ENCODE measurements around the gene HLCS.

DNA sequence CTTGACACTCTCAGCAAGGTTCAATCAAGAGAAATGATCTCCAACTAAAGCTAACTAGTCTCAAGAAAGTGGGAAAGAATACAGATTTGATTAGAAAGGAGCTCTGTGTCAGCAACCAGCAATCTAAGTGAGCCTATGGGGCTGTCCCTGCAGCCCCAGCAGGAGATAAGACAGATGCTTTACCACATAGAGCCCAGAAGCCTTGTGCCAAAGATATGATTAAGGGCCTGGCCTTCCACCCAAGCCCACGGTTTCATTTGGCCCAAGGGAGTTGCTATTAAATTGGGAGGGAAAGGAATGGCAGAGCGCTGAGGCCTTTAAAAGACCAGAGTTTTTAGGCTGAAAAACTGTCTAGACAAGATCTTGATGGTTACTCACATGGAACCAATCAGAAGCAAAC lies 74.8 kb downstream of the HLCS start:
- TF ChIP-seq, protein P1, sequence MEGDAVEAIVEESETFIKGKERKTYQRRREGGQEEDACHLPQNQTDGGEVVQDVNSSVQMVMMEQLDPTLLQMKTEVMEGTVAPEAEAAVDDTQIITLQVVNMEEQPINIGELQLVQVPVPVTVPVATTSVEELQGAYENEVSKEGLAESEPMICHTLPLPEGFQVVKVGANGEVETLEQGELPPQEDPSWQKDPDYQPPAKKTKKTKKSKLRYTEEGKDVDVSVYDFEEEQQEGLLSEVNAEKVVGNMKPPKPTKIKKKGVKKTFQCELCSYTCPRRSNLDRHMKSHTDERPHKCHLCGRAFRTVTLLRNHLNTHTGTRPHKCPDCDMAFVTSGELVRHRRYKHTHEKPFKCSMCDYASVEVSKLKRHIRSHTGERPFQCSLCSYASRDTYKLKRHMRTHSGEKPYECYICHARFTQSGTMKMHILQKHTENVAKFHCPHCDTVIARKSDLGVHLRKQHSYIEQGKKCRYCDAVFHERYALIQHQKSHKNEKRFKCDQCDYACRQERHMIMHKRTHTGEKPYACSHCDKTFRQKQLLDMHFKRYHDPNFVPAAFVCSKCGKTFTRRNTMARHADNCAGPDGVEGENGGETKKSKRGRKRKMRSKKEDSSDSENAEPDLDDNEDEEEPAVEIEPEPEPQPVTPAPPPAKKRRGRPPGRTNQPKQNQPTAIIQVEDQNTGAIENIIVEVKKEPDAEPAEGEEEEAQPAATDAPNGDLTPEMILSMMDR (conservative IDR thresholded peaks at IDR 0.05; ENCODE audit: low read length): no peak
- no peak for TF ChIP-seq EZH2phosphoT487 (IDR thresholded peaks at IDR 0.05; ENCODE audit: borderline replicate concordance)

Data from Loucy (cell line).